GM23248 (cell line): Measurements from ENCODE around the gene HOXC11. TPM values are rescaled to one million over a fixed set of nuclear protein-coding genes. Genes with fewer than 3 reads are reported as not detected.
A peak's percentile ranks its signal among the peaks of the same experiment; 100 is the strongest.

Source experiments
- DNase-seq: peaks from one replicate; pipeline ENCODE4 v3.0.0-alpha.2; 2015
- H2AFZ ChIP-seq: fragments of 200-600 bp; sonication (generic); 2 replicates; pipeline ENCODE4 v1.6.1; 2016; ENCODE audit warnings: antibody characterized with exemption
- H3F3A ChIP-seq: fragments of 200-600 bp; sonication (generic); 2 replicates; pipeline ENCODE4 v1.6.1; 2016; ENCODE audit warnings: mild to moderate bottlenecking, antibody characterized with exemption, mixed run types; ENCODE audit not compliant: insufficient read depth
- H3K27ac ChIP-seq: fragments of 200-600 bp; sonication (generic); 2 replicates; pipeline ENCODE4 v1.5.1; 2016; ENCODE audit warnings: mild to moderate bottlenecking
- H3K27me3 ChIP-seq: fragments of 200-600 bp; sonication (generic); replicated peaks from 2 replicates; pipeline ENCODE4 v1.6.1; 2016; ENCODE audit warnings: mild to moderate bottlenecking; ENCODE audit not compliant: insufficient read depth
- H3K36me3 ChIP-seq: fragments of 200-600 bp; sonication (generic); 2 replicates; pipeline ENCODE4 v1.6.1; 2016; ENCODE audit warnings: low read depth, mild to moderate bottlenecking
- H3K4me1 ChIP-seq: fragments of 200-600 bp; sonication (generic); 2 replicates; pipeline ENCODE4 v1.6.1; 2016; ENCODE audit warnings: mild to moderate bottlenecking; ENCODE audit not compliant: insufficient read depth
- H3K4me2 ChIP-seq: fragments of 200-600 bp; sonication (generic); one replicate; pipeline ENCODE4 v1.6.1; 2016; ENCODE audit warnings: mild to moderate bottlenecking; ENCODE audit not compliant: unreplicated experiment
- H3K4me3 ChIP-seq: fragments of 200-600 bp; sonication (generic); 2 replicates; pipeline ENCODE4 v1.5.1; 2016; ENCODE audit warnings: mild to moderate bottlenecking
- H3K79me2 ChIP-seq: fragments of 200-600 bp; sonication (generic); 2 replicates; pipeline ENCODE4 v1.6.1; 2016; ENCODE audit warnings: mild to moderate bottlenecking; ENCODE audit not compliant: insufficient read depth
- H3K9ac ChIP-seq: fragments of 200-600 bp; sonication (generic); 2 replicates; pipeline ENCODE4 v1.6.1; 2016; ENCODE audit warnings: mild to moderate bottlenecking
- H3K9me2 ChIP-seq: fragments of 200-600 bp; sonication (generic); 2 replicates; pipeline ENCODE4 v1.6.1; 2016; ENCODE audit warnings: mixed run types, mild to moderate bottlenecking, moderate library complexity; ENCODE audit not compliant: insufficient read depth
- H3K9me3 ChIP-seq: fragments of 200-600 bp; sonication (generic); one replicate; pipeline ENCODE4 v1.6.1; 2017; ENCODE audit warnings: low read depth
- H4K20me1 ChIP-seq: fragments of 200-600 bp; sonication (generic); 2 replicates; pipeline ENCODE4 v1.6.0; 2016; ENCODE audit not compliant: insufficient read depth
- EZH2 ChIP-seq: fragments of 200-600 bp; sonication (generic); IDR thresholded peaks from 2 replicates; pipeline ENCODE4 v1.6.1; 2018; ENCODE audit warnings: antibody characterized with exemption, mild to moderate bottlenecking; ENCODE audit not compliant: insufficient read depth, poor library complexity, severe bottlenecking
- EZH2phosphoT487 ChIP-seq: fragments of 200-600 bp; sonication (generic); IDR thresholded peaks from 2 replicates; pipeline ENCODE4 v1.6.1; 2018; ENCODE audit warnings: antibody characterized with exemption, moderate library complexity, mild to moderate bottlenecking, low read depth; ENCODE audit not compliant: insufficient read depth
- WGBS, 2 experiments: methylation state at CpG; one replicate each; pipeline ENCODE4 v1.1.6; 2015 to 2017; ENCODE audit warnings: low lambda C conversion rate in 2 of 2, low coverage in 1 of 2; ENCODE audit errors: missing lambda C conversion rate in 2 of 2; 5-methylcytosine and 5-hydroxymethylcytosine counted together
- in situ Hi-C: fragments of 300-500 bp; cut with MboI; formaldehyde crosslinking; loops from 2 replicates; pipeline ENCODE4 v1.15.0; 2020
- polyA plus RNA-seq: library from polyadenylated mRNA; unstranded; fragments of >200 nt; fragmentation: Nextera tagmentation; extraction: Ambion mirVana; gene quantifications from 2 replicates; pipeline ENCODE4 v1.2.1, GENCODE V29; 2016
- total RNA-seq: library from RNA; depleted of rRNA; stranded (reverse); fragments of >200 nt; shearing (Covaris generic); gene quantifications from 2 replicates; pipeline ENCODE4 v1.2.3, GENCODE V29; 2014

The HOXC11 gene
- total and polyA plus RNA-seq, 2 experiments from 2014 or later, result not detected

DNA sequence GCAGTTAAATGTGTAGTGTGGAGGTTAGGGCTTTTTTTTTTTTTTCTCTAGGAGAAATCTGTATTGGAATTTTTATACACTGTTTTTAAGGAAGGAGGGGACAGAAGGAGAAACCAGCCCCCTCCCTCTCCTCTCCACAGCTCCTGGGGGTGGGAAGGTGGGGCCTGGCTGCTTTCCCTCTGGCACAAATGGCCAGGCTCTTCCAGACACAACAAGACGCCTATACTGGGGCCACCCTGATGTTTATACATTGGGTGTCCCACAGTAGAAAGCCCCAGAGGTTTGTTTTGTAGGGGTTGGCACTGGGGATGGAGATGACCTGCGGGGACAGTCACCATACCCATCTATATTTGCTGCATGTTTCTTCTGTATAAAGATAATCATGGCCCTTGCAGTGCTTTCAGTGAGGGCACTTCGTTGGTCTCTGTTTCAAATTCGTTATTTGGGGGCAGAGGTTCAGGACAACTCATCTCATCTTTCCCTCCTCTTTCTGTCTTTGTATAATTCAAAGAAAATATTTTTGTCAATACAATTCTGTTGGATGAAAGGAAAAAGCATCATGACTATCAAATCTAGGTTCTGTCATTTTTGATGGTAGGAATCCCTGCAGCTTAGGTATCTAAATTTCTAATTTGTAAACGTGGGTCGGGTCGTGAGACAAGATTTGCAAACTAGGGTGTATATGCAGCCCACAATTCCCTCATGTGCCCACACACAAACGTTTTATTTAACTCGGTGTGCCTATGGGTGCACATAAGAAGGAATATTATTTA, 4.1 kb downstream of the HOXC11 start:
- no peak overlapping the region for H2AFZ ChIP-seq
- no peak overlapping the region for H3K9ac ChIP-seq
- no peak for TF ChIP-seq EZH2phosphoT487
- H3K27me3 ChIP-seq, result peaks cover 99% of the 10 kb centered on the region
- H3K4me1 ChIP-seq, result no peaks in the 10 kb centered on the region
- no peaks in the 10 kb centered on the region for H3F3A ChIP-seq
- DNase-seq, result no peak
- H3K79me2 ChIP-seq, result no peaks in the 10 kb centered on the region
- no peak overlapping the region for H3K4me2 ChIP-seq
- H3K36me3 ChIP-seq, result no peaks in the 10 kb centered on the region
- in situ Hi-C loops, result no loop called here
- no peaks in the 10 kb centered on the region for H4K20me1 ChIP-seq
- H3K27ac ChIP-seq, result no peak overlapping the region
- WGBS, 2 experiments, result 16 to 24% methylated on average over 9 of the region's 9 CpGs
- no peaks in the 10 kb centered on the region for H3K9me3 ChIP-seq
- no peaks in the 10 kb centered on the region for H3K9me2 ChIP-seq
- no peak overlapping the region for H3K4me3 ChIP-seq

DNA sequence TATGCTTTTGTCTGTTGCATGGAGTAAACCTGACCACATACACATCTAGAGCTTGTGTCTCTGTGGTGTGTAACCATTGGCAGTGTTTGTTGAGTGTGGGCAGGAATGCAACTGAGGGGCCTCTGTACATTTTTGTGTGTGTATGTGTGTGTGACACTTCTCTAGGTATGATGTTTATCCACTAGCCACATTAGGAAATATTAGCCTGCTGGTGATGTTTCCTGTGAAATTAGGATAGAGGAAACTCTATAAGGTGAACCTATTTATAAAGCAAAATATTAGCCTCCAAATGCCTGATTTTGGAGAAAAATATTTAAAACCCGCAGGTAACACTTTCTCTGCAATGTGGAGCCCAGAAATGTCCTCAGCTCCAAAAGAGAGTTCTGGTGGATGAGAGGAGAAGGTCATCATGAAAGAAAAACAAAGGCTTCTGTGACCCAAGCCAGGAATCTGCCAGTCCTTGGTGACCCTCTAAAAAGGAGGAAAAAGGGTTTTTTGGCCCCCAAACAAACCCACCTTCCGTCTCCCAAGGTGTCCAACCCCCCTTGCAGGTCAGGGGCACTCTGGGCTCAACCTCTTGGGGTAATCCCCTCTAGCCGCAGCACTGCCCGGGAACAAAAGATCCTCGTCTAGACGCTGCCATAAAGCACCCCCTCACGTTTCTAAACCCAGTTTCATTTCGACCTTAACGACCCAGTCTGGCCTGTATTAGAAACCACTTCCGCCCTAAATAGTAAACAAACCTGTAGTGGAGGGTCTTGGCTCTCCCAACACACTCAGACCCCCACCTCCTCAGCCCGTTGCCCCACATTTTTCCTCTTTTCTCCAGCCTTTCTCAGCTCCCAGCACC, 4.9 kb downstream of the HOXC11 start:
- in situ Hi-C loops, result no loop called here
- Histone ChIP-seq H3K9me3 (no peaks in the 10 kb centered on the region), H3K4me2 (no peak overlapping the region), H3F3A (no peaks in the 10 kb centered on the region), H3K4me3 (no peak overlapping the region), H2AFZ (no peak overlapping the region), H3K36me3 (no peaks in the 10 kb centered on the region), H3K9me2 (no peaks in the 10 kb centered on the region), H3K4me1 (no peaks in the 10 kb centered on the region), H3K9ac (no peak overlapping the region), H4K20me1 (no peaks in the 10 kb centered on the region), H3K79me2 (no peaks in the 10 kb centered on the region), H3K27me3 (peaks cover 99% of the 10 kb centered on the region), H3K27ac (no peak overlapping the region)
- 9 to 11% methylated on average over 11 of the region's 11 CpGs for WGBS, 2 experiments
- peak; percentile 29 for TF ChIP-seq EZH2
- TF ChIP-seq EZH2phosphoT487, result peak; percentile 73; the same call in 1 of the 2 replicates
- DNase-seq, result no peak

DNA sequence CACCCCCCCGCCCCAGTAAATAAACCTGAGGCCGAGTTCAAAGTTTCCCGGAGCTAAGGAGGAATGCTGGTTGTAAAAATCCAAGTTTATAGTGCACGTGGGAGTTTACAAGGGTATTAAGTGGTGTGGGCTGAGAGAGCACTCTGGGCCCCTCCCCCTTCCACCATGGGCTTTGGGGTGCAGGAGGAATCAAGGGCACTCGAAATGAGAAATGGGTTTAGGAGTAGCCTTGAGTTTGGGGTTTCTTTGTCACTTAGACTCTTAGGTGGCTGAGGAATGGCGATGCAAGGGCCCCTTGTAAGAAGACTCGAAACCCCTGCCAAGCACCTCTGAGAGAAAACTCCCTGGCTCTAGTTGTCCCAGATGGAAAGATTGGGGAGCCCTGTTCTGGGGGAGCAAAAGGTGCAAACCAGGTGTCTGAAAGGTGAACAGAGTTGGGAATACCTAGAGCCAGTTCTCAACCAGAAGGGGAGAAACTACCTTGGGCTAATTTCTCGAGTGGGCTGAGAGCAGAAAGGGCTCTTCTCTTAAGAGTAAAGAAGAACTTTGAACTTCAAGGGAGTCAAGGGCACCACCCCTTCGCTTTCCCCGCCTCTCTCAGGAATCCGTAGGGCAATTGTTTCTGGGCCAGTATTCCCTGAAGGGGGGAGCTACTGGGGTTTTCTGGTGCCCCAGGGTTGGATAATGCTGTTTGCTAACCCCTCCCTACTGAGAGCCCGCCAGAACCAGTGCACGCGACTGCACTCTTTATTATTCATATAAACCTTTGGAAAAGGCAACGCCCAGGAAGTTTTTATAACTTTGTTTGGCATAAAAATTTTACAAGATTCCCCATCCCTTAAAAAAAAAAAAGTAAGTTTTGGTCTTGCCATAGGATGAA, 5.8 kb downstream of the HOXC11 start:
- no peaks in the 10 kb centered on the region for H3K4me1 ChIP-seq
- peaks cover 99% of the 10 kb centered on the region for H3K27me3 ChIP-seq
- H3K9me3 ChIP-seq, result no peaks in the 10 kb centered on the region
- TF ChIP-seq EZH2 (no peak), EZH2phosphoT487 (no peak)
- no peaks in the 10 kb centered on the region for H3K36me3 ChIP-seq
- DNase-seq, result no peak
- H3F3A ChIP-seq, result no peaks in the 10 kb centered on the region
- H3K79me2 ChIP-seq, result no peaks in the 10 kb centered on the region
- no peak overlapping the region for H3K4me2 ChIP-seq
- in situ Hi-C loops, result no loop called here
- H3K27ac ChIP-seq, result no peak overlapping the region
- H2AFZ ChIP-seq, result no peak overlapping the region
- 9 to 16% methylated on average over 15 of the region's 15 CpGs for WGBS, 2 experiments
- no peak overlapping the region for H3K9ac ChIP-seq
- no peaks in the 10 kb centered on the region for H3K9me2 ChIP-seq
- no peak overlapping the region for H3K4me3 ChIP-seq
- H4K20me1 ChIP-seq, result no peaks in the 10 kb centered on the region

DNA sequence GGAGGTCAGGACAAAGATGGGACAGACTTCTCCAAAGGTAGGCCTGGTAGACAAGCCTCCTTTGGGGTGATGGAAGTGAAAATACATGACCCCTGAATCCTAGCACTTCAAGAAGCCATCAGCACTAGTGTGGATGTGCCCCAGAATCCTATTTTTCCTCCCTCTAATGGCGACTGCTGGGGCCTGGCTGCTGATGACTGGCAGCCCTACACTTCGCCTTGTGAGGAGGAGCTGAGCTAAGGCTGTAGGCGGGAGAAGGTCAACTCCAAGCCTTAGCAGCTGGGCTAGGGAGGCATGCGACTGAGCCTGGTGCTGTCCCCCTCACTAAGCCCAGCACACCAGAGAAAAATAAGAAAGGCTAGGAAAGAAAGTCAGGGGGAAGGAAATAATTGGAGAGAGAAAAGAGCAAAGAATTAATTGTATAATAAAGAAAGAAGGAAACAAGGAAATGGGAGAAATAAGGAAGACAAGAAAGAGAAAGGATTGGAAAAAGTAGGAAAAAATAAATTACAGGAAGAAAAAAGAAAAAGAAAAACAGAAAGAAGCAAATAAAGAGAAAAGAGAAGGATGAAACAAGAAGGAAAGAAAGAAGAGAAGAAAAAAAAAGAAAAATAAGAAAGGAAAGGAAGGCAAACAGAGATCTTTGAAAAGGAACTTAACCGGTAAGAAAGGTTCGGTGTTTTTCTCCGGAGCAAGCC, 7.3 kb downstream of the HOXC11 start:
- Histone ChIP-seq H3K4me2 (no peak overlapping the region), H3K27ac (no peak overlapping the region), H3K9me3 (no peaks in the 10 kb centered on the region), H2AFZ (no peak overlapping the region), H3K4me1 (0 out of 2 replicates have a peak, but pooled peaks cover 2% of the 10 kb centered on the region), H3K4me3 (no peak overlapping the region), H4K20me1 (no peaks in the 10 kb centered on the region), H3K9ac (no peak overlapping the region), H3K36me3 (no peaks in the 10 kb centered on the region), H3K9me2 (no peaks in the 10 kb centered on the region), H3K79me2 (no peaks in the 10 kb centered on the region), H3K27me3 (peaks cover 93% of the 10 kb centered on the region), H3F3A (no peaks in the 10 kb centered on the region)
- WGBS, 2 experiments, result 31 to 38% methylated on average over 7 of the region's 7 CpGs
- DNase-seq, result no peak
- in situ Hi-C loops, result no loop called here
- TF ChIP-seq EZH2phosphoT487, result no peak
- TF ChIP-seq EZH2, result peak; percentile 72
